Gastrocnemius medialis (tissue), 4 donors: ENCODE results near the gene METTL9.

ENCODE experiments used
- CTCF ChIP-seq, 5 experiments: fragments of 450-650 bp in 3 of 5; fragments of 200-600 bp in 2 of 5; sonication (generic) in 2 of 5; IDR thresholded peaks in 4 of 5; conservative IDR thresholded peaks in 1 of 5; 1 replicate in 4 of 5; 2 replicates in 1 of 5; pipeline ENCODE4 v1.5.1; 2016 to 2019; ENCODE audit warnings: antibody characterized with exemption in 5 of 5, mild to moderate bottlenecking in 3 of 5, moderate library complexity in 3 of 5
- POLR2A ChIP-seq, 2 donors: fragments of 450-650 bp; IDR thresholded peaks; one replicate each; pipeline ENCODE4 v1.6.1; 2017; ENCODE audit warnings: antibody characterized with exemption in 2 of 2, mild to moderate bottlenecking in 2 of 2, moderate library complexity in 2 of 2

DNA sequence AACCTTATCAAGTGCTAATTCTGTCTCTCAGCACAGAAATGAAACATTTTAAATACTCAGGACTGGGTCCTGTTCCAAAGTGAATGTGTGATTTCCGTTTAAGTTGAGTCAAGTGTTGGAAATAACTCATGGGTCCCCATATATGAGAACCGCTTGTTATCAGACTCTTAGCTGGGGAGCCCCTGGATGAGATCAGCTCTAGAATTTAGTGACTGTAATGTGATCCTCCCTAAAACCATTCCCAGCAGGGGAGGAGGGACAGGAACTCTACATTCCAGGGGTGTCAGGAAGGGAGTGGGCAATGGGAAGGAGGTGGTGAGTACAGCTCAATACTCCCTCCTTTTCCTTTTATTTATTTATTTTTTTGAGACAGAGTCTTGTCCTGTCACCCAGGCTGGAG lies 101.9 kb downstream of the METTL9 start:
- no peak for TF ChIP-seq POLR2A (IDR thresholded peaks at IDR 0.05)
- TF ChIP-seq CTCF (IDR thresholded peaks at IDR 0.05 in 4 of 5, conservative IDR thresholded peaks at IDR 0.05 in 1 of 5): no peak
